Endothelial cell of umbilical vein (primary cell): Measurements from ENCODE around the gene PCNT. TPM values are rescaled to one million over a fixed set of nuclear protein-coding genes. Genes with fewer than 3 reads are reported as not detected.

Experiments used
- BruUV-seq: library from RNA; stranded (reverse); fragments of 400-500 nt; replicated peaks from 2 replicates; lab custom pipeline; 2021; lab: Mats Ljungman, UMichigan
- CTCF ChIA-PET: fragments of 300-600, 350-600 bp; sonication (Branson Sonifier 250); formaldehyde crosslinking; loops from one replicate; lab custom pipeline; 2021; ENCODE audit warnings: antibody characterized with exemption, inconsistent platforms; lab: Charles Lee
- POLR2A ChIA-PET: fragments of 300-600, 350-600 bp; sonication (Branson Sonifier 250); formaldehyde crosslinking; loops from one replicate; lab custom pipeline; 2021; ENCODE audit warnings: antibody characterized with exemption, inconsistent platforms; lab: Charles Lee
- DNase-seq: peaks from one replicate; pipeline ENCODE4 v3.0.0-alpha.2; 2011; ENCODE audit warnings: low read depth, low spot score
- FAIRE-seq: peaks from 2 replicates; lab custom pipeline; 2011; peaks lifted over from hg19 to GRCh38; lab: Jason Lieb, UNC
- H2AFZ ChIP-seq: 2 replicates; pipeline ENCODE4 v1.6.0; 2012; ENCODE audit warnings: low read depth, low read length, control low read depth, inconsistent platforms
- H3K27ac ChIP-seq: 2 replicates; pipeline ENCODE4 v1.5.1; 2011; ENCODE audit warnings: low read depth, mild to moderate bottlenecking, control low read depth, low read length, moderate library complexity; ENCODE audit not compliant: insufficient read depth
- H3K27me3 ChIP-seq, 2 experiments: 2 replicates each; pipeline versions ENCODE4 v1.6.0 to v1.6.1; 2011; ENCODE audit warnings: low read length in 2 of 2, mixed read lengths in 1 of 2; ENCODE audit not compliant: control insufficient read depth in 2 of 2, insufficient read depth in 2 of 2
- H3K36me3 ChIP-seq, 2 experiments: 2 replicates in 1 of 2; 3 replicates in 1 of 2; pipeline ENCODE4 v1.5.1; 2011; ENCODE audit warnings: low read length in 2 of 2, mild to moderate bottlenecking in 1 of 2, moderate library complexity in 1 of 2; ENCODE audit not compliant: control insufficient read depth in 2 of 2, insufficient read depth in 2 of 2; ENCODE audit errors: extremely low read depth in 1 of 2
- H3K4me1 ChIP-seq: 3 replicates; pipeline ENCODE4 v1.5.1; 2011; ENCODE audit warnings: mild to moderate bottlenecking, low read length; ENCODE audit not compliant: control insufficient read depth, insufficient read depth; ENCODE audit errors: extremely low read depth
- H3K4me2 ChIP-seq: 2 replicates; pipeline ENCODE4 v1.6.1; 2011; ENCODE audit warnings: low read length, control low read depth, mixed read lengths; ENCODE audit not compliant: insufficient read depth
- H3K4me3 ChIP-seq, 3 experiments: fragments of 200-600 bp in 1 of 3; sonication (generic), shearing (Covaris generic) in 1 of 3; replicated peaks in 1 of 3; 2 replicates each; pipeline ENCODE4 v1.5.1; 2011 to 2016; ENCODE audit warnings: control low read depth in 3 of 3, low read length in 3 of 3, mild to moderate bottlenecking in 2 of 3, inconsistent platforms in 1 of 3, low read depth in 1 of 3, moderate library complexity in 1 of 3; ENCODE audit not compliant: insufficient read depth in 1 of 3
- H3K79me2 ChIP-seq: 2 replicates; pipeline ENCODE4 v1.6.0; 2012; ENCODE audit warnings: low read length, inconsistent platforms; ENCODE audit not compliant: control insufficient read depth, insufficient read depth
- H3K9ac ChIP-seq: replicated peaks from 2 replicates; pipeline ENCODE3; 2011; ENCODE audit warnings: low read length, control low read depth; ENCODE audit not compliant: insufficient read depth; ENCODE audit errors: extremely low read depth
- H3K9me1 ChIP-seq: replicated peaks from 3 replicates; pipeline ENCODE4 v1.6.0; 2011; ENCODE audit warnings: mild to moderate bottlenecking, low read length; ENCODE audit not compliant: control insufficient read depth, insufficient read depth; ENCODE audit errors: extremely low read depth
- H3K9me3 ChIP-seq: replicated peaks from 2 replicates; pipeline ENCODE4 v1.5.1; 2012; ENCODE audit warnings: low read length, inconsistent platforms; ENCODE audit not compliant: control insufficient read depth, insufficient read depth
- H4K20me1 ChIP-seq: replicated peaks from 2 replicates; pipeline ENCODE3; 2011; ENCODE audit warnings: mild to moderate bottlenecking, low read length; ENCODE audit not compliant: control insufficient read depth, insufficient read depth; ENCODE audit errors: extremely low read depth
- EZH2 ChIP-seq: IDR thresholded peaks from 2 replicates; pipeline ENCODE4 v1.6.1; 2012; ENCODE audit warnings: borderline replicate concordance, low read depth, mild to moderate bottlenecking, moderate library complexity, low read length, inconsistent platforms; ENCODE audit not compliant: severe bottlenecking
- FOS ChIP-seq: IDR thresholded peaks from 2 replicates; pipeline ENCODE4 v1.6.1; 2011; ENCODE audit warnings: mild to moderate bottlenecking, low read length, moderate library complexity, borderline replicate concordance; ENCODE audit not compliant: insufficient read depth
- JUN ChIP-seq: IDR thresholded peaks from 2 replicates; pipeline ENCODE4 v1.6.1; 2011; ENCODE audit warnings: borderline replicate concordance, low read depth; ENCODE audit not compliant: insufficient read length, insufficient read depth
- MYC ChIP-seq: IDR thresholded peaks from one replicate; pipeline ENCODE4 v1.6.1; 2011; ENCODE audit warnings: mild to moderate bottlenecking, low read depth, low read length
- POLR2A ChIP-seq: IDR thresholded peaks from 2 replicates; pipeline ENCODE4 v1.6.1; 2012; ENCODE audit warnings: low read depth, mild to moderate bottlenecking, control low read depth, low read length
- POLR2AphosphoS5 ChIP-seq: IDR thresholded peaks from 2 replicates; pipeline ENCODE4 v1.6.1; 2012; ENCODE audit warnings: low read depth, mild to moderate bottlenecking, control low read depth, low read length, moderate library complexity; ENCODE audit not compliant: insufficient read depth
- dilution Hi-C: fragments of 300-500 bp; cut with MboI; formaldehyde crosslinking; loops from one replicate; pipeline ENCODE4 v1.15.0; 2019; ENCODE audit warnings: low sequenced_read_pairs; ENCODE audit not compliant: extremely low pct_ligation_motif_present
- intact Hi-C: fragments of 100-400 bp; cut with micrococcal nuclease; formaldehyde crosslinking; loops from one replicate; pipeline ENCODE4 v1.10.0; 2022
- polyA plus RNA-seq, 4 experiments: library from polyadenylated mRNA; depleted of rRNA in 3 of 4; stranded (reverse) in 3 of 4; unstranded in 1 of 4; fragments of >200 nt; gene quantifications; 2 replicates each; pipeline versions ENCODE4 v1.2.1 to v1.2.3, GENCODE V29; 2011 to 2012; ENCODE audit warnings: missing spikeins in 1 of 4
- total RNA-seq: library from RNA; stranded (reverse); gene quantifications from 2 replicates; pipeline ENCODE4 v1.2.3, GENCODE V29; 2021
- TF ChIP-seq, protein P1 (sequence below), 2 donors: IDR thresholded peaks; 1 replicate in 1 of 2; 2 replicates in 1 of 2; pipeline ENCODE4 v1.5.1; 2011; ENCODE audit warnings: low read length in 2 of 2, mild to moderate bottlenecking in 2 of 2, moderate library complexity in 2 of 2, control low read depth in 1 of 2, inconsistent platforms in 1 of 2, low read depth in 1 of 2; ENCODE audit not compliant: insufficient read depth in 1 of 2; ENCODE audit errors: extremely low read depth in 1 of 2
- TF ChIP-seq, protein P2 (sequence below): IDR thresholded peaks from 2 replicates; pipeline ENCODE4 v1.6.1; 2011; ENCODE audit not compliant: insufficient read depth, insufficient read length

The PCNT gene
- total and polyA plus RNA-seq, 2 donors (not counting 3 experiments of a cell fraction or from before 2014, with no cell fraction given) = 9.6 to 49.5 TPM

- no peak overlapping the region for H2AFZ ChIP-seq
- no peak overlapping the region for H3K4me2 ChIP-seq
- H3K79me2 ChIP-seq = no peaks in the 10 kb centered on the region
- FAIRE-seq = no peak
- H3K4me1 ChIP-seq = no peaks in the 10 kb centered on the region
- intact Hi-C loops (no loop called here), dilution Hi-C loops (no loop called here)
- no peaks in the 10 kb centered on the region for H3K9me3 ChIP-seq
- H3K36me3 ChIP-seq = peaks cover 2 to 20% of the 10 kb centered on the region in 2 experiments
- H3K27me3 ChIP-seq = no peaks in the 10 kb centered on the region
- BruUV-seq = no TSS peak
- no peak overlapping the region for H3K9ac ChIP-seq
- H3K4me3 ChIP-seq = no peak overlapping the region
- POLR2A ChIA-PET = no interaction called here
- no peaks in the 10 kb centered on the region for H4K20me1 ChIP-seq
- H3K9me1 ChIP-seq = no peaks in the 10 kb centered on the region
- CTCF ChIA-PET = interaction anchor here (1.2 kb wide), 1 partner anchor 36 kb away, joined by 3 read pairs; no protein-coding TSS in a partner anchor
- no peak overlapping the region for H3K27ac ChIP-seq
- no peak for TF ChIP-seq MYC
- no peak for DNase-seq
These were observed 101.1 kb downstream of the PCNT start for GRCh38 chr21:46425041-46425440.

DNA sequence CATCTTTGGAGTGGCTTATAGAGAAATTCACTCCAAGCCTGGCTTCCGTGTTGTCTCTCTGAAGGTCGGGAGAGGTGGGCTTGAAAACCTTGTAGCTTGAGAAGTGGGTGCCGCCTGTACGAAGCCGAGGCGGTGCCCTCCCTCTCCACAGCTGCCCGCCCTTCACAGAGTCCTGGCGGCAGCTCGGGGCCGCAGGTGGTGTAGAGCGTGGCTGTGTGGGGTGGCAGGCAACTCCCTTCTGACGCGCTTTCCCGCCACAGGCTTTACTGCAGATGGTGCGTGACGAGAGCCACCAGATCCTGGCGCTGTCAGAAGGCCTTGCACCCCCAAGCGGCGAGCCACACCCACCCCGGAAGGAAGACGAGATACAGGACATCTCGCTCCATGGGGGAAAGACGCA is 101.6 kb downstream of the PCNT start:
- dilution Hi-C loops = no loop called here
- no peaks in the 10 kb centered on the region for H4K20me1 ChIP-seq
- H3K36me3 ChIP-seq = peaks cover 2 to 22% of the 10 kb centered on the region in 2 experiments
- H3K4me2 ChIP-seq = no peak overlapping the region
- no peak overlapping the region for H3K27ac ChIP-seq
- CTCF ChIA-PET = interaction anchor here (0.6 to 1.2 kb wide), 2 partner anchors 36 to 205 kb away, joined by 3 read pairs; no protein-coding TSS in a partner anchor
- no peak for TF ChIP-seq MYC
- no peak for TF ChIP-seq FOS
- TF ChIP-seq EZH2 = no peak
- no peak for TF ChIP-seq JUN
- TF ChIP-seq, protein P1, sequence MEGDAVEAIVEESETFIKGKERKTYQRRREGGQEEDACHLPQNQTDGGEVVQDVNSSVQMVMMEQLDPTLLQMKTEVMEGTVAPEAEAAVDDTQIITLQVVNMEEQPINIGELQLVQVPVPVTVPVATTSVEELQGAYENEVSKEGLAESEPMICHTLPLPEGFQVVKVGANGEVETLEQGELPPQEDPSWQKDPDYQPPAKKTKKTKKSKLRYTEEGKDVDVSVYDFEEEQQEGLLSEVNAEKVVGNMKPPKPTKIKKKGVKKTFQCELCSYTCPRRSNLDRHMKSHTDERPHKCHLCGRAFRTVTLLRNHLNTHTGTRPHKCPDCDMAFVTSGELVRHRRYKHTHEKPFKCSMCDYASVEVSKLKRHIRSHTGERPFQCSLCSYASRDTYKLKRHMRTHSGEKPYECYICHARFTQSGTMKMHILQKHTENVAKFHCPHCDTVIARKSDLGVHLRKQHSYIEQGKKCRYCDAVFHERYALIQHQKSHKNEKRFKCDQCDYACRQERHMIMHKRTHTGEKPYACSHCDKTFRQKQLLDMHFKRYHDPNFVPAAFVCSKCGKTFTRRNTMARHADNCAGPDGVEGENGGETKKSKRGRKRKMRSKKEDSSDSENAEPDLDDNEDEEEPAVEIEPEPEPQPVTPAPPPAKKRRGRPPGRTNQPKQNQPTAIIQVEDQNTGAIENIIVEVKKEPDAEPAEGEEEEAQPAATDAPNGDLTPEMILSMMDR (IDR thresholded peaks at IDR 0.05; ENCODE audit: extremely low read depth in 1 of 2, insufficient read depth in 1 of 2, low read depth in 1 of 2, low read length in 2 of 2) = no peak
- no peak for TF ChIP-seq POLR2A
- TF ChIP-seq, protein P2, sequence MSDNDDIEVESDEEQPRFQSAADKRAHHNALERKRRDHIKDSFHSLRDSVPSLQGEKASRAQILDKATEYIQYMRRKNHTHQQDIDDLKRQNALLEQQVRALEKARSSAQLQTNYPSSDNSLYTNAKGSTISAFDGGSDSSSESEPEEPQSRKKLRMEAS = no peak
- TF ChIP-seq POLR2AphosphoS5 = no peak
- H3K79me2 ChIP-seq = no peaks in the 10 kb centered on the region
- H3K9me3 ChIP-seq = no peaks in the 10 kb centered on the region
- BruUV-seq = no TSS peak
- H3K4me1 ChIP-seq = no peaks in the 10 kb centered on the region
- DNase-seq (no peak), FAIRE-seq (no peak)
- H3K9ac ChIP-seq = no peak overlapping the region
- no peak overlapping the region for H2AFZ ChIP-seq
- H3K4me3 ChIP-seq = no peak overlapping the region
- no peaks in the 10 kb centered on the region for H3K27me3 ChIP-seq
- intact Hi-C loops = no loop called here
- POLR2A ChIA-PET = no interaction called here
- H3K9me1 ChIP-seq = no peaks in the 10 kb centered on the region
